Kidney tubule cell (primary cell): ENCODE results near the gene CDCA5.

Experiments used
- DNase-seq: peaks from one replicate; pipeline ENCODE4 v3.0.0-alpha.2; 2018; ENCODE audit warnings: low spot score

CDCA5 gene

DNA sequence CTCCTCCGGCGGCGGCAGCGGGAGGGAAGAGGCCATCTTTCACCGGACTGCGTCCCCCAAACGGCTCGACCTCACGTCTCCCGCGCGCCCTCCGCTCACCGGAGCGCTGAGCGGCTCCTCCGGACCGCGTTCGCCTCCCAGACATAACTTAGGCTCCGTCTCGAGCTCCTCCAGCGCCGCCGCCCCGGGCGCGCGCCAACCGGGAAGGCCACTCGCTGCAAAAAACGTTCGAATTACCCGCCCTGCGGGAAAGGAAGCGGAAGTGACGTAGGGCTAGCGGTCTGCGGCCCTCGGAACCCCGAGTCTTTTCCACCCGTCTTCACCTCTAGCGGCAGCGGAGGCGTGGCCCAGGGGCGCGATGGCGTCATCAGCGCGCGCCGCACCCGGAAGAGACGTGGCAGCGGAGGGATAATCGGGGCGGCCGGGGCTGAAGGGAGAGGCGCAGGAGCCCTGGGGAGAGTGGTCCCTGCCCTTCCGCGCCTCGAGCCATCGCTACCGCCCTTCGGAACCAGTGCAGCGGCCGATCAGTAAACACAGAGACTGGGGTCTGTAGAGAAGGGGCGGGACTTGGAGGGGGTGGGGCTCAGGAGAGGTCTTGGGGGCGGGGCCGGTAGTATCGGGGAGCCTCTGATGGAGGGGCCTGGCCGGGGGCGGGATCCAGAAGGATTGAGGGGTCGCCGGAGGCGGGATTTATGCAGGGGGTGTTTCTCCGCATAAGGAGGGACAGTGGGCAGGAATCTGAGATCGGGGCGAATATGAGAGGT is at the start of gene CDCA5, which contains the start of gene ZFPL1:
TSS of gene CDCA5 (minus strand) at position 207 of the 764 bp plus-strand sequence. CDS start at position 145, 62 bp downstream.
TSS of gene ZFPL1 (plus strand) at position 389 of the 764 bp plus-strand sequence. CDS start 477 bp downstream, outside the sequence.
- DNase-seq = peak; percentile 95

DNA sequence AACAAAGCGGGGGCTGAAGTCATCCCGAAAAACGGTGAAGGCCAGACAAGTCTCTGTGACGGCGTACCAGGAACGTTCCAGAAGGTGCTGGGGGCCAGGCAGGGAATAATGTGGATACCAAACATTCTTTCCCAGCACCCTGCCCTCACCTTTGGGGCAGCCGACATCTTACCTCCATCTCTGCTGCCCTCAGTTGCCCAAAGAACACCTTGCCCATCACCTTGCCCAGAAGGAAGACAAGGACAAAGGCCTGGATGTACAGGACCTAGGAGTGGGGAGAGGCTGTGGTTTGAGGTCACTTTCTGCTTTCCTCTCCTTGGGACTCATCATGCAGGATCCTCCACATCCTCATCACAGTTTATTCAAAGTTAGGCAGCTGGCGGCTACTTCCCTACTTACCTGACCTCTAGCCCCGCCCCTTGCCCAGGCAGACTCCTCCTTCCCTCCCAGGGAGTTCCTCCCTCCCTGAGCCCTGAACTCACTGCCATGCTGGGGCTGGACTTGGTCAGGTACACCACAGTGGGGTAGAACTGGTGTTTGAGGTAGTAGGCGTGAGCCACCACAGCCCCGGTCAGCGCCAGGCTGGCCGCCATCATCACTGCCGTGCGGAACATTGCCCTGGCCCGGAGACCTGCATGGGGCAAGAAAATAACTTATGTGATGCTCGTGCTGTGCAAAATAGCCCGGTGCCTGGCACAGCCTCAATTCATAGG is 49.3 kb upstream of the CDCA5 start:
- DNase-seq = peak; percentile 80

GRCh38 chr11:65132238-65132987 is 48.6 kb upstream of the CDCA5 start:
- DNase-seq = no peak

- DNase-seq = no peak
Measured at GRCh38 chr11:65131895-65132237, 48.0 kb upstream of the CDCA5 start.

DNA sequence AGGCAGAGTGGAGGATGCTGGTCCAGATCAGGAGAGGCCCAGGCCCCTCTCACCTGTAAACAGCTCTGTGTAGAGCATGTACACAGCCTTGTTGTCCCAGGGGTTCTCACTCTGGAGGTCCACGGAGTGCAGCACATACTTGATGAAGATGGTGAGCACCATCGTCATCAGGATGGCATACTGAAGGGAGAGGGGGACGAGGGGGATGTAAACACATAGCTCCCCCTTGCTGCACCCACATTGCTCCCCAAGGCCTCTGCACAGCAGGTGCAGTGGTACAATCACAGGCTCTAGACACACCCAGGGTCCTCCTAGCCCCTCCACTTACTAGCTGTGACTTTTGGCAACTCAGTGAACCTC is 47.6 kb upstream of the CDCA5 start:
- no peak for DNase-seq

- no peak for DNase-seq
Measured at GRCh38 chr11:65130631-65131416, 47.0 kb upstream of the CDCA5 start.

- no peak for DNase-seq
Measured at GRCh38 chr11:65129649-65130441, 46.0 kb upstream of the CDCA5 start.

DNA sequence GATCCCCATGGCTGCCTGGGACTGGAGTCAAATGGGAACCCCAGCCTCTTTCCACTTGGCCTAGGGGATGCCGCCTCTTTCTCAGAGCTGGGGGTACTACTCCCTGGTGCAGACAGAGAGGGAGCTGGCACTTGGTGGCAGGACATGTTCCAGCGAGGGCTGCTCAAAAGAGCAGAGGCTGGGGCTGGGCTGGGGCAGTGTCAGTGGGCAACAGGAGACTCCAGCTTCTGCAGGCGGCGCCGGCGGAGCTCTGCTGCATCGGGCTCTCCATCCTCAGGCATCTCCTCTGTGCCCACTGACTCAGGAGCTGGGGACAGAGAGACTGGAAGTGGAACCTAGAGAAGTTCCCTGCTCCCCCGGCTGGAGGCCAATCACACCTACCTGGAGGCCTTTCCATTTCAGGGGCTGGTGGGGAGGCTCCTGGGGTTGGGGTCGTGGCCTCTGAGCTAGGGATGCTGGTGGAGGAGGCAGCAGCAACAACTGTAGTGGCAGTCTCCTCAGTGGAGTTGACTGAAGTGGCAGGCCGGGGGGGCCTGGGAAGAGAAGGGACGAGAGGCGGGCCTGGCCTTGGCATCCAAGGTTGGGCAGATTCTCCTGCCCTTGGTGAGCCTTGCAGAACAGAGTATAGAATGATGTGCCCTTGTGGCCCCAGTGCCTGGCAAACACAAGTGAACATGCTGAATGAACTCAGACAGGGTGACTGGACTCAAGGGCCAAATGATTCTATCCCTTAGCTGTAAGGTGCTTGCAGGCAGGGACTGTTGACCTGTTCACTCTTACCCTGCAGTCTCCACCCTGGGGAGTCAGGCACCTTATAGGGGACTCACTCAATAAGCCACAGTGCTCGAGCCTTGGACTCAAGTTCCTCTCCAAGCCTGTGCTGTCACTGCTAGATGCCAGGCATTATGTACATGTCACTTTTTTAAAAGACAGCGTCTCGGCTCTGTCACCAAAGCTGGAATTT is 44.6 kb upstream of the CDCA5 start:
- DNase-seq = no peak

DNA sequence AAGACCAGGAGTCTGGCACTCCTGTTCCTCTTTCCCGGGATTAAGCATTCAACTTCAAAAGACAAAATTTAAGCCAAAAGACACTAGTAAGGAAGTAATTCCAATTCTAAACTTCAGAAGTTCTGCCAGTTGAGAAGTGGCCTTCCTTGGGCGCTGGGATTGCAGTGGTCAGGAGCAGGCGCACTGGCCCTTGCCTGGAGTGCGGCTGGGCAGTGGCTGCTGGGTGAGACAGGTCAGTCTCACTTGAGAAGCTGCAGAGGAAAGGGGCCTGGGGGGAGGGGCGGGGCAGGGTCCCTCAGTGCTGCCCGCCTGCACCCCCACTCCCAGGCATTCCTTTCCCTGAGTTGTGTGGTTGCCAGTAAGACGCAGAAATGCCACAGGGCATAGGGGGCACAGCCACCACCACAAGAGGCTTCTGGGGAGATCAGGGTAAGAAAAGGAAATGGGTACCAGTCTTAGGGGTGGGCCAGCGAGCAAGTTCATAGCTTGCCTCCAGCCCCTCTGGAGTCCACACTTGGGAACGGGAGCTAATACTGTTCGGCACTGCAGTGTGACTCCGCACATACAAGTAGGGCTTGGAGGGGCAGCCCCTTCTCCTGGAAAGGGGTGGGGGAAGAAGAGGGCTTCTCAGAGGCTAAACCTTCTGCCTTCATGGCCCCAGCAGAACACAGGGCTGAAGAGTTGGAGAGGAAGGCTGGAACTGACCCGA is 43.8 kb upstream of the CDCA5 start:
- DNase-seq = no peak

DNA sequence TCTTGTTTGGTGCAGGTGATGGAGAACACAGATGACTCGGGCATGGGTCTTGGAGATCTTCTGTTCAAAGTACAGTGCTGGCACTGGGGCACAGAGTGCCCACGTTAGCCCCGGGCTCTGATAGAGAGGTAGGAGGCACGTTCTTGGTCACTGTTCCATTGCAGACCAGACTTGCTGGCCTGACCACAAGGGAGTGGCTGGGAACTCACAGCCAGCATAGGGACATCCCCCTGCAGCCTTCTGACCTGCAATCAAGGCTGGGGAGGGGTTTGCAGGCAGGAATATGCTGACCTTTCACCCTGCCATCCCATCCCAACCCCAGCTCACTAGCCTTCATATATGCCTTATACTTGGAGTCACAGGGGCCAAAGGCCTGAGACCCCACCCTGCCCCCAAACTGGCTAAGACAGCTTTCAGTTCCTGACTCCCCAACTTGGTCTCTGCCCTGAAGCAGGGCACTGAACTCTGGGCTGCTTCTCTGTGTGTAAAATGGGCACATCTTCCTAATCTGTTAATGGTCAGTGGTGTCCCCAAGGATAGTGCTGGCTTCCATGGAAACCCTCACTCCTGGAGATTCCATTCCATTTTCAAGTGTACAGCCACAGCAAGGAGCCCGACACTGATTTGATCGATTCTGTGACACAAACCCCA is 42.9 kb upstream of the CDCA5 start:
- no peak for DNase-seq

GRCh38 chr11:65125197-65126056 is 41.6 kb upstream of the CDCA5 start:
- no peak for DNase-seq

DNA sequence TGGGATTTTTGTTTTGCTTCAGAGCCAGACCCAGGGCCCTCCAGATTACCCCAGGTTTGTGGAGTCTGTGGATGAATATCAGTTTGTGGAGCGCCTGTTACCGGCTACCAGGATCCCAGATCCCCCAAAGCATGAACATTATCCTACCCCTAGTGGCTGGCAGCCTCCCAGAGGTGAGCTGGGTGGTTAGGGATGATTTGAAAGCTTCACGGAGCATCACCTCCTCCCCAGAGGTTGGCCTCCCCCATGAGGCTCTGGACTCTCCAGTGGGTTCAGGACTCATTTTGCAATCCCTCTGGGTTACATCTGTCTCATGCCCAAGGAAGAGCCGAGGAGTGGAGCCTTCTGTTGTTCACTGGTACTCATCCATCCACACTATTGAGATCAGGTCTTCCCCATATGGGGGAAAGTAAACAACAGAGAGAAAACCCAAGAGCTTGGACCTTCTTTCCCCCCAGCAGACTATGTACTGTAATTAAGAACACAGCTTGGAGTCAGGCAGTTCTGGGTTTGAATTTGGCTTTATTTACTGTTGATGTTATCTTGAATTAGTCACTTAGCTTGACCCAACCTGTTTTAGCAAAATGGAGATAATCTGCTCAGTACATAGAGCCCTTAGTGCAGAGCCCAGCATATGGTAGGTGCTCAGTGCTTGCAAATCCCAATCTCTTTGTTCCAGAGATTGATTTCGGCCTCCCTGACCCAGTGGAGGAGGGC is 40.8 kb upstream of the CDCA5 start:
- no peak for DNase-seq

GRCh38 chr11:65121865-65122696 is 38.2 kb upstream of the CDCA5 start, which contains the start of the genes FAU and MRPL49:
Gene FAU, minus strand, starts transcription at chr11:65122134. Its CDS starts 321 bp downstream, at chr11:65121813.
Gene MRPL49, plus strand, starts transcription at chr11:65122321. Its CDS starts 26 bp downstream, at chr11:65122347.
- peak; percentile 98 for DNase-seq

DNA sequence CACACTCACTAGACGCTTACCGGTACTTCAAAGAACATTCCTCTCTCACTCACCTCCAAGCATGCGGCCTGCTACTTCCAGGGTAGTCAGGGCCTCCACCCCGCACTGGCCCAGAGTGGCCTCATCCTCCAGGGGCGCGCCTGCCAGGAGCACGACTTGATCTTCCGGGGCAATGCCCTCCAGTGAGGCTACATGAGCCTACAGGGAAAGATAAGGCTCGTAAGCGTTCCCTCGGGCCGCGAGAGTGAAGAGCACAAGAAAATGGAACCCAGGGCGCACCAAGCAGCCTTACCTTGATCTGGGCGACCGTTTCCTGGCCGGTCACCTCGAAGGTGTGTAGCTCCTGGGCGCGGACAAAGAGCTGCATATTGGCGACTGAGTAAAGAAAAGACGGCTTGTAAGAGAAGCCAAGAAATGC is 37.6 kb upstream of the CDCA5 start:
- peak; percentile 46 for DNase-seq

- no peak for DNase-seq
Measured at GRCh38 chr11:65120831-65121230, 37.0 kb upstream of the CDCA5 start.

- DNase-seq = no peak
Measured at GRCh38 chr11:65119670-65119995, 35.8 kb upstream of the CDCA5 start.
